HEK293T (cell line): ENCODE results near the gene PPP6R1.

Experiments used
- FOXA1 ChIP-seq: fragments of 450-650 bp; IDR thresholded peaks from 2 replicates; pipeline ENCODE4 v1.6.1; 2016; ENCODE audit warnings: mild to moderate bottlenecking
- FOXM1 ChIP-seq: fragments of 450-650 bp; IDR thresholded peaks from 2 replicates; pipeline ENCODE4 v1.6.1; 2017; ENCODE audit warnings: mild to moderate bottlenecking, borderline replicate concordance
- HDGF ChIP-seq: fragments of 450-650 bp; IDR thresholded peaks from 2 replicates; pipeline ENCODE4 v1.6.1; 2017; ENCODE audit warnings: antibody characterized with exemption, borderline replicate concordance
- SP1 ChIP-seq: fragments of 450-650 bp; IDR thresholded peaks from 2 replicates; pipeline ENCODE4 v1.6.1; 2017
- SUZ12 ChIP-seq: fragments of 450-650 bp; IDR thresholded peaks from 2 replicates; pipeline ENCODE4 v1.6.1; 2016; ENCODE audit warnings: mild to moderate bottlenecking
- ZNF384 ChIP-seq: fragments of 450-650 bp; IDR thresholded peaks from 2 replicates; pipeline ENCODE4 v1.6.1; 2016

DNA sequence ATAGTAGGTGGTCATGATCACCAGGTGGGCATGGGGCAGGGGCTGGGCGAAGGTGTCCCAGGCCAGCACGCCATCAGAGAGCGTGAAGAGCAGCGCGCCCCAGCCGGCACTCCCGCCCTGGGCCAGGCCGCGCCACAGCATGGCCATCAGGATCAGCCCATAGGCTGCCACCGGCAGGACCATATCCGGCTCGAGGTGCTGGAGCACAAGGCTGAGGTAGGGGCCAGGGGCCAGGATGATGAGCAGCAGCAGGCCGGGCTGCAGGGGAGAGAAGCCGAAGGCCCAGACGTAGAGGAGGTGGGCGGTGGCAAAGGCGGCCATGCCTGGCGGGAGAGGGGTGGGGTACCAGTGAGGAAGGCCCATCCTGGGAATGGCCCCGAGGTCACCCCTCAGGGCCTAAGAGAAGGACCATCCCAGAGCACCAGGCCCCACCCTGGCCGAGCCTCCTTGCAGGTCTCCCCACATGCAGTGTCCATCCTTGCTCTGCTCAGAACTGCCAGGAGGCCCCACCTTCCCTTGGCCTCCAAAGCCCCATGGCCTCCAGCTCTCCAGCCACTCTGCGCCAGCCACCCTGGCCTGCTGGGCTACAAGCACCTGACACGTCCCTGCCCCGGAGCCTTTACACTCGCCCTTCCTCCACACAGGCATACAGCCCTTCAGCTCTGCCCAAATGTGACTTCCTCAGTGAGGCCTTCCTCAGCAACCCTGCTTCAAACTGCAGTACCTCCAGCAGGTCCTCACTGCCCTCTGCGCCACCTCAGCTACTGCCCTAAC, 31.4 kb downstream of the PPP6R1 start:
- TF ChIP-seq FOXA1: no peak
- TF ChIP-seq FOXM1: no peak
- no peak for TF ChIP-seq ZNF384
- no peak for TF ChIP-seq SUZ12
- no peak for TF ChIP-seq SP1
- TF ChIP-seq HDGF: no peak
